ENCODE data around the gene GATAD2A. TPM values are rescaled to one million over a fixed set of nuclear protein-coding genes. Genes with fewer than 3 reads are reported as not detected.

GATAD2A gene
- total RNA-seq, 1 donor from 2014 or later = 118 TPM

DNA sequence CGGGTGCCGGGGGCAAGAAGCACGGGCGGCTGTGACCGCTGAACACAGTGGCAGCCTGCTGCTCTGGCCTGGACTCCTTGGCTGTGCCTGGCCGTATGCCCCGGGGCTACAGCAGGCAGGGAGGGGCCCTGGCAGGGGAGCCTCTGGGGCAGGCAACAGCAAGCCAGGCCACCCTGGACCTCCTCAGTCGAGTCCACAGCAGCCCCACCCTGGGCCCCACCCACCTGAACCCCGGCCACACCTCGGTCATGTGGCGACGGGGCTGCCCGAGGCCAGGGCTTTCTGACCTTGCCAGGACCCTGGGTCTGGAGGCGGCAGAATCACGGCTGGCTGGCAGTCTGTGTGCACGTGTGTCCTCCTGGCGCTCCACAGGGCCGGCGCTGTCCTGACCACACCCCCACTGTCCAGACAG, 141.3 kb downstream of the GATAD2A start:
- TF ChIP-seq, protein P1, sequence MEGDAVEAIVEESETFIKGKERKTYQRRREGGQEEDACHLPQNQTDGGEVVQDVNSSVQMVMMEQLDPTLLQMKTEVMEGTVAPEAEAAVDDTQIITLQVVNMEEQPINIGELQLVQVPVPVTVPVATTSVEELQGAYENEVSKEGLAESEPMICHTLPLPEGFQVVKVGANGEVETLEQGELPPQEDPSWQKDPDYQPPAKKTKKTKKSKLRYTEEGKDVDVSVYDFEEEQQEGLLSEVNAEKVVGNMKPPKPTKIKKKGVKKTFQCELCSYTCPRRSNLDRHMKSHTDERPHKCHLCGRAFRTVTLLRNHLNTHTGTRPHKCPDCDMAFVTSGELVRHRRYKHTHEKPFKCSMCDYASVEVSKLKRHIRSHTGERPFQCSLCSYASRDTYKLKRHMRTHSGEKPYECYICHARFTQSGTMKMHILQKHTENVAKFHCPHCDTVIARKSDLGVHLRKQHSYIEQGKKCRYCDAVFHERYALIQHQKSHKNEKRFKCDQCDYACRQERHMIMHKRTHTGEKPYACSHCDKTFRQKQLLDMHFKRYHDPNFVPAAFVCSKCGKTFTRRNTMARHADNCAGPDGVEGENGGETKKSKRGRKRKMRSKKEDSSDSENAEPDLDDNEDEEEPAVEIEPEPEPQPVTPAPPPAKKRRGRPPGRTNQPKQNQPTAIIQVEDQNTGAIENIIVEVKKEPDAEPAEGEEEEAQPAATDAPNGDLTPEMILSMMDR (conservative IDR thresholded peaks at IDR 0.05; ENCODE audit: low read depth, low read length) = no peak
- H3K4me3 ChIP-seq (ENCODE audit: low read depth, low read length) = no peak overlapping the region
- DNase-seq (ENCODE audit: low read depth) = no peak

DNA sequence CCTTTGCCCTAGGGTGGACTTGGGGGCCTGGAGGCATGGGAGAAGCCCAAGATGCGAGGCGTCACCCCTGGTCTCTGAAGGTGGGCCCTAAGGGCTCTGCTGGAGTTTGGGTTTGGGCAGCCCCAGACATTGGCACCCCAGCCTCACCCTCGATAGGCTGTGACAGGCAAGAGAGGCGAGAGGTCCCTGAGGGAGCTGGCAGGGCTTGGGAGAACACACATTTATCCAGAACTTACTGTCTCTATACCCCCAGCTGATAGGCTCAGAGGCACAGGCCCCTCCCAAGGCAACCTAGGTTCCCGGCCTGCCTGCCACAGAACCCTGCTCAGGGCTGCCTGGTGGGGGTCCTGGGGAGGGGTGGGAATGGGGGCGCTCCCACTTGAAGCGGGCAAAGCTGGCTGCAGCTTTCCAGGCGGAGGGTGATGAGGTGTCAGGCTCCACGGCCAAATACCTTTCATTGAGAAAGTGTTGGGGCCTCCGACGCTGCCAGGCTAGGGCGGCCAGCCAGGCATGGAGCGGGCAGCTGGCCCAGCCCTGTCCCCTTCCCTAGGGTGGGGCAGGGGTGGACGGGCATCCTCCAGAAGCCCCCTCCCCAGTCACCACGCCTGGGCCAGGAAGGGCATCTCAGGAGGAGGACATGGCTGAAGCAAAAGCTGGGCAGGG, 142.3 kb downstream of the GATAD2A start:
- TF ChIP-seq, protein P1 (conservative IDR thresholded peaks at IDR 0.05; ENCODE audit: low read depth, low read length) = no peak

DNA sequence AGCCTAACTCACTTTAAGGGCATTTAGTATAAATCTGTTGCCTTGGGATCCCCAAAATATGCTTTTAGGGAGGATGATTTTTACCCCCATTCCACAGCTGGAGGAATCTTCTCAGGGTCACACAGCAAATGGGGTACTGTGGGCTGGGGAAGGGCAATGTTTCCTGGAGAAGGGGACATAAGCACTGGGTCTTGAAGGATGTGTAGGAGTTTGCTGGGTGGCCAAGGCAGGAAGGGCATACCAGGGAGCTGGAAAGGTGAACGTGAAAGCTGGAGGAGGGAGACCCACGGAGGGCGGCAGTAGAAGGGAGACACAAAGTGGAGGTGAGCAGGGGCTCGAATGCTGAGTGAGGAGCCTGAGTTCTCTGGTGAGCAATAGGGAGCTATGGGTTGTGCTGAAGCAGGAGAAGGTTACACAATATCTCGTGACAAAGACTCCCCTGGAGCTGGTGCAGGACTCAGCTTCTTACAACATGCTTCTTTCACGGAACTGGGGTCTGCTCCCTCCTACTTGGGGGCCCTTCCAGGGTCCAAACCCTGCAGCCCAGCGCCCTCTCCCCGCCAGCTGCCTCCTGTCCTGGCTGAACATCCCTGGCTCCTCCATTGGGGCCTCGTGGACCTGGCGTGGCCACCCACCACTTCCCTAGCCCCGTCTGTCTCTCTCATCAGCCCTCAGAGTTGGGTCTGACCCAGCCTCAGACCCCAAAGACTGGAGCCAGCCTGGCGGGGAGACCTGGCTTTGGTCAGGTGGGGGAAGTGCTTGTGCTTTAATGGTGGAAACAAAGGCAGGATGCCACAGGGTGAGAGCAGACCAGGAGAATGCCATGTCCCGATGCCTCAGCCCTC, 143.7 kb downstream of the GATAD2A start:
- TF ChIP-seq, protein P1 (conservative IDR thresholded peaks at IDR 0.05; ENCODE audit: low read depth, low read length) = no peak
- H3K4me3 ChIP-seq (ENCODE audit: low read depth, low read length) = no peak overlapping the region

More for the DNA sequence above, 142.3 kb downstream of the GATAD2A start:
- no peak for DNase-seq (ENCODE audit: low read depth)
- H3K4me3 ChIP-seq (ENCODE audit: low read depth, low read length) = no peak overlapping the region

DNA sequence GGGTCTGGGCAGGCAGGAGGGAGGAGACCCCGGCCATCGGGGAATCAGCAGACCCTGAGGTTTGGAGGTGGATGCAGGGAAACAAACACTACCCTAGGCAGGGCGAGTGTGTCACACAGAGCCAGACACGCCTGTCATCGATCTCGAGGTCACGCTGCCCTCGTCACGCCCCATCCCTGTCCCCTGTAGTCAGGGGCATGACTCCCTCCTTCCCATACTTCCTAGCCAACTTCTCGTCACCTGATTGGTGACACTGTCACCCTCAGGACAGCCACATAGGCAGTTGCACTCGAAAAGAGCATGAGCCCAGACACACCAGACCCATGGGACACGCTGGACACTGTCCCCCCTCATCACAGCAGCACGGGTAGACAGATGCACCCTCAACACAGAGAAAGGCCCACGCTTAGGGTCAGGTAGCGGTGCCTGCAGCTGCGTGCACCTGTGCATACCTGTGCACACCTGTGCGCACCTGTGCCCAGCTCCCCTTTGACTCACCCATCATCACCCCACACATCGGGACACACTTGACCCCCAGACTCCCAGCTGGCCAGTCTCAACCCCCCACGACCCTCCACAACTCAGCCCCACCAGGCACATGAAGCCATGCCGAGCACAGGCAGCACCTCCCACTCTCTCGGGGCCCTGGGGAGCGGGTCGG, 144.5 kb downstream of the GATAD2A start:
- TF ChIP-seq, protein P1 (conservative IDR thresholded peaks at IDR 0.05; ENCODE audit: low read depth, low read length) = no peak
- DNase-seq (ENCODE audit: low read depth) = no peak
- no peak overlapping the region for H3K4me3 ChIP-seq (ENCODE audit: low read depth, low read length)

More for the DNA sequence above, 143.7 kb downstream of the GATAD2A start:
- no peak for DNase-seq (ENCODE audit: low read depth)

DNA sequence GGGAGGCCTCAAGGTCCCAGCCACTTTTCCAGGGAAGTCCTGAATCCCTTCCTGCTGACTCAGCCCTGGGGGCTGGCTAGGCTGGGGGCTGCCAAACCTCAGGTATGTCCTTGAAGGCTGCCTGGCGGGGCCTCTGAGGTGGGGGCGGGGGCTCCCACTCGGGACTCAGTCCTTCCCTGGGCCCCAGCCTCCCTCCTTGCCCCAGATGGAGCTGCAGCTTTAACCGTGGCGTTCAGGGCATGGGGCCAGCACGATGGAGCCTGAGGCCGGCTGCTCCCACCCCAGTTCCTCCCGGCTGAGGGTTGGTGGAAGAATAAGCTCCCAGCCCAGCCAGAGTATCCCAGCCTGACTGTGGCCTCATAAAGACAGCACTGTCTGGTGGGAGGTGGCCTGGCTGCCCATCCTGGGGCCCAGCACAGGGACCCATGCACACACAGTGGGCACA, 145.0 kb downstream of the GATAD2A start:
- TF ChIP-seq, protein P1 (conservative IDR thresholded peaks at IDR 0.05; ENCODE audit: low read depth, low read length) = no peak
- no peak overlapping the region for H3K4me3 ChIP-seq (ENCODE audit: low read depth, low read length)
- no peak for DNase-seq (ENCODE audit: low read depth)

DNA sequence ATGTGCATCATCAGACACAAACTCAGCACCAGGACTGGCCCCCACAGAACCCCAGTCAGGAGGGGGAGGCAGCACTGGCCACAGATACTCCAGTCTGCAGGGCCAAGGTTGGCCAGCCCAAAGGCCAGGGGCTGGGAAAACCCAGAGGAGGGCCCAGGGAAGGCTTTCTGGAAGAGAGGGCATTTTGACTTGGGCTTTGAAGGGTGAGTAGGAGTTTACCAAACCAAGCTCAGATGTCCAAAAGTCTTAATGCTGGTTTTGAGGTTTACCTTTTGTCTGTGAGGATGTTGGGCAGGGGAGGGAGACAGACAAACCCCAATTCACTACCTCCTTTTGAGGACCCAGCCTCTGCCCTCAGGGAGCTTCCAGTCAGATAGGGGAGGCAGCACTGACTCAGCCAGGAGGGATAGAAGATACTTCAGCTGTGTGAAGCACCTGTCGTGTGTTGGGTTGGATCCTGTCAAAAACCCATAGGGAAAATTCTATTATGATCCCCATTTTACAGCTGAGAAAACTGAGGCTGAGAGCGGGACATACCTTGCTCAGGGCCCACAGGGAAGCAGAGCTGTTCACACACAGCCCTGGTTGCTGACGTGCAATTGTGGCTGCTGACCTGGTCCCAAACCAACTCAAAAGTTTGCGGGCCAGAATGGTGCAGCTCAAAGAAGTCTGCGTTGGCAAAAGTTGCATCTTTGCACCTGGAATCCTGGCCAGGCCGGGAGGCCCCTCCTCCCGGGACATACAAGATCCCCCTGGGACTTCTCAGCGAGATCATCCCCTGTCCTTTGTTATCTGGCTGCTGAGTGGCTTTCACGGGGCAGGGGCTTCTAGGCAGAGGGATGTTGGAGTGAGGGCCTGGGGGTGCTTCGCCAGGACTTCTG, 145.7 kb downstream of the GATAD2A start:
- DNase-seq (ENCODE audit: low read depth) = no peak
- TF ChIP-seq, protein P1 (conservative IDR thresholded peaks at IDR 0.05; ENCODE audit: low read depth, low read length) = no peak
- H3K4me3 ChIP-seq (ENCODE audit: low read depth, low read length) = no peak overlapping the region
